K562 (cell line): ENCODE data around the gene C11orf52. TPM values are rescaled to one million over a fixed set of nuclear protein-coding genes. Genes with fewer than 3 reads are reported as not detected.
A peak's percentile ranks its signal among the peaks of the same experiment; 100 is the strongest.

Experiments
- BACH1 ChIP-seq: fragments of 200-800 bp; sonication (Bioruptor generic); IDR thresholded peaks from 2 replicates; pipeline ENCODE4 v1.6.1; 2016; ENCODE audit warnings: missing genetic modification characterization, missing compliant biosample characterization
- CLOCK ChIP-seq: fragments of 250-450 bp; sonication (Bioruptor Pico); IDR thresholded peaks from 2 replicates; pipeline ENCODE4 v1.4.0; 2020; ENCODE audit warnings: mild to moderate bottlenecking, moderate library complexity, borderline replicate concordance
- CTBP1 ChIP-seq: fragments of 450-650 bp; IDR thresholded peaks from 2 replicates; pipeline ENCODE4 v1.6.1; 2016; ENCODE audit warnings: borderline replicate concordance
- DACH1 ChIP-seq: fragments of 450-650 bp; IDR thresholded peaks from 2 replicates; pipeline ENCODE4 v1.6.1; 2018; ENCODE audit not compliant: partially characterized antibody
- FOSL1 ChIP-seq: fragments of 200-800 bp; sonication (Bioruptor generic); conservative IDR thresholded peaks from 2 replicates; pipeline ENCODE4 v1.6.1; 2016; ENCODE audit warnings: missing genetic modification characterization, missing compliant biosample characterization
- MXD1 ChIP-seq: fragments of 250-450 bp; sonication (Bioruptor Pico); IDR thresholded peaks from 2 replicates; pipeline ENCODE4 v1.8.0; 2021; ENCODE audit warnings: borderline replicate concordance, mild to moderate bottlenecking, moderate library complexity; ENCODE audit not compliant: poor library complexity, severe bottlenecking
- ZBTB5 ChIP-seq: fragments of 450-650 bp; IDR thresholded peaks from 2 replicates; pipeline ENCODE4 v1.6.1; 2017; ENCODE audit warnings: antibody characterized with exemption
- ZNF318 ChIP-seq, 2 experiments: fragments of 450-650 bp; IDR thresholded peaks; 2 replicates each; pipeline ENCODE4 v1.6.1; 2016; ENCODE audit warnings: mild to moderate bottlenecking in 2 of 2, borderline replicate concordance in 1 of 2, low read depth in 1 of 2, moderate library complexity in 1 of 2
- polyA plus RNA-seq, 8 experiments: library from polyadenylated mRNA; depleted of rRNA in 4 of 8; stranded (reverse) in 5 of 8; unstranded in 3 of 8; fragments of >200 nt; fragmentation: Nextera tagmentation in 2 of 8; fragmentation: Illumina TruSeq in 1 of 8; extraction: Ambion mirVana in 2 of 8; extraction: Trizol in 1 of 8; gene quantifications; 2 replicates each; pipeline versions ENCODE4 v1.2.1 to v1.2.3, GENCODE V29; 2011 to 2014; ENCODE audit warnings: inconsistent platforms in 1 of 8, missing spikeins in 1 of 8
- total RNA-seq, 7 experiments: library from RNA; depleted of rRNA in 6 of 7; stranded (reverse); fragments of >200 nt in 6 of 7; fragmentation: Illumina TruSeq in 2 of 7; extraction: Trizol in 2 of 7; gene quantifications; 2 replicates each; pipeline versions ENCODE4 v1.2.1 to v1.2.3, GENCODE V29; 2011 to 2021; ENCODE audit warnings: low replicate concordance in 1 of 7

Gene C11orf52
- total and polyA plus RNA-seq, 9 of the 15 experiments (the other 6 are each of a cell fraction or from before 2014, with no cell fraction given), result 0.29 to 2.9 (median 1.0) TPM

GRCh38 chr11:111870886-111871692, 47.6 kb upstream of the C11orf52 start, which contains the start of gene ALG9 (continued):
- TF ChIP-seq ZNF318 (IDR thresholded peaks at IDR 0.05; ENCODE audit: borderline replicate concordance in 1 of 2, low read depth in 1 of 2), result no peak
- peak; percentile 10 for TF ChIP-seq DACH1
- TF ChIP-seq MXD1 (CRISPR knock-in tag), result peak; percentile 2
- no peak for TF ChIP-seq ZBTB5
- no peak for TF ChIP-seq CLOCK (CRISPR knock-in tag)
- no peak for TF ChIP-seq FOSL1
- TF ChIP-seq BACH1 (tag), result no peak
- peak; percentile 57; the same call in 1 of the 2 replicates for TF ChIP-seq CTBP1
